ENCODE measurements around the gene ANKRD30B.
A peak's percentile ranks its signal among the peaks of the same experiment; 100 is the strongest.
"Not testable (repeated sequence)": the region's sequence is repeated elsewhere in the genome, so short reads cannot be mapped to it uniquely, and the experiment has no call there.

ANKRD30B gene

GRCh38 chr18:14747513-14748474 is at the start of gene ANKRD30B:
Gene ANKRD30B, plus strand, starts transcription at chr18:14748172. Its CDS starts 248 bp downstream, at chr18:14748420.
- DNase-seq, result peak in 1 of 2 experiments; percentile 21

GRCh38 chr18:14701286-14702040 is 46.5 kb upstream of the ANKRD30B start:
- DNase-seq, result not testable (repeated sequence)

GRCh38 chr18:14709761-14710160 is 38.2 kb upstream of the ANKRD30B start:
- not testable (repeated sequence) for DNase-seq

GRCh38 chr18:14721569-14721968 is 26.4 kb upstream of the ANKRD30B start:
- not testable (repeated sequence) for DNase-seq

GRCh38 chr18:14739056-14739455 is 8.9 kb upstream of the ANKRD30B start:
- DNase-seq, result not testable (repeated sequence)

- no peak for DNase-seq
Observed at GRCh38 chr18:14746897-14747296, 1.1 kb upstream of the ANKRD30B start.

GRCh38 chr18:14748496-14748895 is 524 bp downstream of the ANKRD30B start:
- no peak for DNase-seq

- not testable (repeated sequence) for DNase-seq
Observed at GRCh38 chr18:14763566-14763965, 15.6 kb downstream of the ANKRD30B start.

- DNase-seq, result no peak
Observed at GRCh38 chr18:14767474-14767873, 19.5 kb downstream of the ANKRD30B start.

- no peak for DNase-seq
Observed at GRCh38 chr18:14768241-14768640, 20.3 kb downstream of the ANKRD30B start.

- DNase-seq, result no peak
Observed at GRCh38 chr18:14769381-14769780, 21.4 kb downstream of the ANKRD30B start.

- no peak for DNase-seq
Observed at GRCh38 chr18:14776801-14777200, 28.8 kb downstream of the ANKRD30B start.

- DNase-seq, result no peak
Observed at GRCh38 chr18:14781671-14782070, 33.7 kb downstream of the ANKRD30B start.

GRCh38 chr18:14784133-14784532 is 36.2 kb downstream of the ANKRD30B start:
- no peak for DNase-seq

- not testable (repeated sequence) for DNase-seq
Observed at GRCh38 chr18:14796876-14797275, 48.9 kb downstream of the ANKRD30B start.

- DNase-seq, result not testable (repeated sequence)
Observed at GRCh38 chr18:14797969-14798764, 50.2 kb downstream of the ANKRD30B start.

- not testable (repeated sequence) for DNase-seq
Observed at GRCh38 chr18:14811081-14811480, 63.1 kb downstream of the ANKRD30B start.

- DNase-seq, result not testable (repeated sequence)
Observed at GRCh38 chr18:14826972-14827632, 79.1 kb downstream of the ANKRD30B start.

GRCh38 chr18:14841607-14842006 is 93.6 kb downstream of the ANKRD30B start:
- not testable (repeated sequence) for DNase-seq

- not testable (repeated sequence) for DNase-seq
Observed at GRCh38 chr18:14851533-14851932, 103.6 kb downstream of the ANKRD30B start.

- not testable (repeated sequence) for DNase-seq
Observed at GRCh38 chr18:14855634-14856033, 107.7 kb downstream of the ANKRD30B start.

GRCh38 chr18:14856256-14856655 is 108.3 kb downstream of the ANKRD30B start:
- not testable (repeated sequence) for DNase-seq
